ENCODE data around the gene RNF227. TPM values are rescaled to one million over a fixed set of nuclear protein-coding genes. Genes with fewer than 3 reads are reported as not detected.

The RNF227 gene
- total and polyA plus RNA-seq, 2 of the 8 experiments (the other 6 are each of a cell fraction or from before 2014, with no cell fraction given): 0.63 to 1.7 TPM

- no peak for FAIRE-seq
- no peak overlapping the region for H4K5ac ChIP-seq (ENCODE audit: insufficient read length, low read depth, low read length)
Observed at GRCh38 chr17:7961421-7961820, 45.3 kb upstream of the RNF227 start.

More at GRCh38 chr17:7961421-7961820, 45.3 kb upstream of the RNF227 start:
- DNase-seq (ENCODE audit: low read depth in 1 of 2, low spot score in 2 of 2): no peak
- Histone ChIP-seq H2BK15ac (ENCODE audit: low read length) (no peak overlapping the region), H3K36me3 (ENCODE audit: control insufficient read depth in 2 of 4, insufficient read depth in 4 of 4, low read length in 3 of 4) (no peaks in the 10 kb centered on the region), H3K4ac (replicated peaks; ENCODE audit: insufficient read length, low read depth, low read length) (no peak overlapping the region), H2BK120ac (replicated peaks; ENCODE audit: low read depth, low read length) (no peak overlapping the region), H3K23me2 (ENCODE audit: low read depth, low read length) (no peaks in the 10 kb centered on the region), H2AFZ (ENCODE audit: low read length) (no peak overlapping the region), H3K79me2 (ENCODE audit: control insufficient read depth in 1 of 2, insufficient read depth in 2 of 2, low read length in 2 of 2) (no peaks in the 10 kb centered on the region), H3K18ac (ENCODE audit: extremely low read depth, low read length) (no peak overlapping the region), H3K9me3 (ENCODE audit: insufficient read depth in 2 of 2, low read depth in 1 of 2, low read length in 1 of 2) (no peaks in the 10 kb centered on the region), H3K27ac (ENCODE audit: low read depth, low read length) (no peak overlapping the region), H2AK5ac (ENCODE audit: low read depth, low read length) (no peak overlapping the region), H2BK12ac (ENCODE audit: low read depth, low read length) (no peak overlapping the region), H3K23ac (ENCODE audit: insufficient read length) (no peak overlapping the region), H4K20me1 (replicated peaks in 1 of 2; ENCODE audit: control insufficient read depth in 1 of 2, insufficient read depth in 2 of 2, low read length in 2 of 2) (no peaks in the 10 kb centered on the region), H3K79me1 (ENCODE audit: low read depth, low read length) (no peaks in the 10 kb centered on the region), H4K8ac (ENCODE audit: extremely low read depth, insufficient read depth, low read length) (no peak overlapping the region), H3K56ac (replicated peaks; ENCODE audit: insufficient read length, low read depth, low read length) (no peak overlapping the region), H3K4me1 (replicated peaks in 1 of 4; ENCODE audit: control insufficient read depth in 3 of 4, insufficient read depth in 4 of 4, low read length in 3 of 4) (no peaks in the 10 kb centered on the region), H3K14ac (ENCODE audit: insufficient read length) (no peak overlapping the region), H4K91ac (replicated peaks; ENCODE audit: insufficient read length, low read length) (no peak overlapping the region), H3K4me2 (ENCODE audit: insufficient read depth in 1 of 2, low read depth in 2 of 2, low read length in 2 of 2) (no peak overlapping the region), H3K4me3 (ENCODE audit: extremely low read depth in 1 of 4, insufficient read depth in 2 of 4, low read depth in 3 of 4, low read length in 4 of 4) (no peak overlapping the region), H2BK5ac (ENCODE audit: low read depth, low read length) (no peak overlapping the region), H2BK20ac (ENCODE audit: low read length) (no peak overlapping the region), H3K9ac (replicated peaks in 1 of 4; ENCODE audit: extremely low read depth in 1 of 4, low read depth in 3 of 4, low read length in 3 of 4) (no peak overlapping the region; a peak in 1 of 7 replicates), H3K27me3 (replicated peaks in 1 of 4; ENCODE audit: control insufficient read depth in 3 of 4, extremely low read depth in 1 of 4, insufficient read depth in 3 of 4, low read length in 3 of 4) (no peaks in the 10 kb centered on the region; a peak in 2 of 7 replicates)
- 83% methylated on average over 2 of the region's 2 CpGs; no CpG with 5 or more reads in 1 of the 2 experiments for WGBS, 2 experiments (ENCODE audit: extremely low coverage in 1 of 2, insufficient coverage in 1 of 2, insufficient read length in 1 of 2, insufficient replicate concordance in 2 of 2, low coverage in 1 of 2, low lambda C conversion rate in 2 of 2, missing lambda C conversion rate in 1 of 2)
- ChIA-PET POLR2A (ENCODE audit: partially characterized antibody) (interaction anchor here (1.4 kb wide), 1 partner anchor 8 kb away, joined by 3 read pairs; no protein-coding TSS in a partner anchor), CTCF (ENCODE audit: partially characterized antibody) (interaction anchor here (0.6 to 1.8 kb wide), 5 partner anchors 20 to 29 kb away, joined by 3 to 6 read pairs (median 3); no protein-coding TSS in a partner anchor)
- TF ChIP-seq SP1 (IDR thresholded peaks at IDR 0.05; ENCODE audit: low read depth, low read length) (no peak), JUND (IDR thresholded peaks at IDR 0.05; ENCODE audit: low read length) (no peak), YY1 (IDR thresholded peaks at IDR 0.05; ENCODE audit: low read depth, low read length) (no peak)

Measured in H1 (cell line).